Body of pancreas (tissue), 4 donors: ENCODE data around the gene HDAC8. TPM values are rescaled to one million over a fixed set of nuclear protein-coding genes. Genes with fewer than 3 reads are reported as not detected.
"Not testable (repeated sequence)": the region's sequence is repeated elsewhere in the genome, so short reads cannot be mapped to it uniquely, and the experiment has no call there.

Experiments
- ATAC-seq: fragments of 150-250 bp; one replicate; pipeline ENCODE4 v1.9.1; 2016
- DNase-seq, 4 donors: peaks; one replicate each; pipeline ENCODE4 v3.0.0-alpha.2; 2019
- H3K27ac ChIP-seq, 4 donors: fragments of 200-600 bp; sonication (generic); 1 replicate in 3 of 4; 2 replicates in 1 of 4; pipeline versions ENCODE4 v1.5.1 to v1.6.1; 2016 to 2019; ENCODE audit warnings: mild to moderate bottlenecking in 1 of 4, mixed read lengths in 1 of 4, moderate library complexity in 1 of 4
- H3K27me3 ChIP-seq, 2 donors: fragments of 200-600 bp; sonication (generic); one replicate each; pipeline ENCODE4 v1.6.0; 2016; ENCODE audit warnings: mild to moderate bottlenecking in 1 of 2
- H3K36me3 ChIP-seq, 2 donors: fragments of 200-600 bp; sonication (generic); replicated peaks in 1 of 2; 2 replicates each; pipeline ENCODE4 v1.5.1; 2016; ENCODE audit warnings: low read depth in 2 of 2; ENCODE audit not compliant: insufficient read depth in 1 of 2
- H3K4me1 ChIP-seq: fragments of 200-600 bp; sonication (generic); one replicate; pipeline ENCODE4 v1.6.0; 2016
- H3K4me3 ChIP-seq, 2 donors: fragments of 200-600 bp; sonication (generic); 1 replicate in 1 of 2; 2 replicates in 1 of 2; pipeline ENCODE4 v1.5.1; 2016 to 2019
- H3K9me3 ChIP-seq, 3 donors: fragments of 200-600 bp; sonication (generic); 1 replicate in 2 of 3; 2 replicates in 1 of 3; pipeline ENCODE4 v1.5.1; 2016
- CTCF ChIP-seq, 7 experiments: fragments of 450-650 bp in 4 of 7; fragments of 200-600 bp in 3 of 7; sonication (generic) in 3 of 7; IDR thresholded peaks; one replicate each; pipeline ENCODE4 v1.5.1; 2016 to 2019; ENCODE audit warnings: antibody characterized with exemption in 7 of 7
- POLR2A ChIP-seq, 3 donors: fragments of 450-650 bp; IDR thresholded peaks; one replicate each; pipeline ENCODE4 v1.6.1; 2016; ENCODE audit warnings: antibody characterized with exemption in 3 of 3, mild to moderate bottlenecking in 2 of 3
- WGBS, 2 donors: methylation state at CpG; one replicate each; pipeline ENCODE4 v1.1.5; 2017; 5-methylcytosine and 5-hydroxymethylcytosine counted together
- intact Hi-C: fragments of 100-400 bp; cut with DNase I; formaldehyde crosslinking; loops from one replicate; pipeline ENCODE4 v1.15.1; 2023
- total RNA-seq, 2 donors: library from RNA; depleted of rRNA; stranded (reverse); fragments of >200 nt; gene quantifications; one replicate each; pipeline ENCODE4 v1.1.0, GENCODE V29; 2016

Gene HDAC8
- total RNA-seq, 2 donors from 2014 or later, result 16.2 to 25.9 TPM

DNA sequence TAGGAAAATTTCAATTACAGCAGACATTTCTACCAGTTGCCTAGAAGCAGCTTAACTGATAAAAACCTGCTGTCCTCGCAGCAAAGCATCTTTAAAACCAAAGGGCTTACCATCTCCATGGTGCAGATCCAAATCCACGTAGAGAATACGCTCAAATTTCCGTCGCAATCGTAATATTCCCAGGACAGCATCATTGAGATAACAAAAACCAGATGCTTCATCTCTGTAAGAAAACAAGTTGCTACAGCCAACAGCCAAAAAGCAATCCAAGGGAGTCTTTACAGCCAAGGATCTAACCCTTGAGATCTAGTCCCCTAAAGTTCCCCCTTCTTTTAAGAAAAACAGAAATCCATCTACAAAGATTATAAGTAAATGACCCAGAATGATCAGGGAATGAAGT lies 77.6 kb downstream of the HDAC8 start:
- no peaks in the 10 kb centered on the region for H3K36me3 ChIP-seq
- intact Hi-C loops, result no loop called here
- no peaks in the 10 kb centered on the region for H3K4me1 ChIP-seq
- 87 to 88% methylated on average over 6 of the region's 6 CpGs for WGBS, 2 donors
- ATAC-seq (no peak), DNase-seq (peak in 1 of 4 donors; percentile 1)
- no peak overlapping the region for H3K4me3 ChIP-seq
- no peaks in the 10 kb centered on the region for H3K9me3 ChIP-seq
- no peaks in the 10 kb centered on the region for H3K27me3 ChIP-seq
- no peak for TF ChIP-seq CTCF (IDR thresholded peaks at IDR 0.05)
- TF ChIP-seq POLR2A (IDR thresholded peaks at IDR 0.05), result no peak
- H3K27ac ChIP-seq, result no peak overlapping the region

GRCh38 chrX:72492499-72492898 lies 80.1 kb downstream of the HDAC8 start:
- no peak overlapping the region for H3K4me3 ChIP-seq
- intact Hi-C loops, result no loop called here
- H3K27ac ChIP-seq, result no peak overlapping the region
- no peak for DNase-seq
- WGBS, 2 donors, result 80 to 94% methylated on average over 1 of the region's 1 CpG
- no peaks in the 10 kb centered on the region for H3K4me1 ChIP-seq
- TF ChIP-seq POLR2A (IDR thresholded peaks at IDR 0.05) (no peak), CTCF (IDR thresholded peaks at IDR 0.05) (no peak)
- no peaks in the 10 kb centered on the region for H3K27me3 ChIP-seq
- no peaks in the 10 kb centered on the region for H3K9me3 ChIP-seq
- H3K36me3 ChIP-seq, result no peaks in the 10 kb centered on the region
- no peak for ATAC-seq

DNA sequence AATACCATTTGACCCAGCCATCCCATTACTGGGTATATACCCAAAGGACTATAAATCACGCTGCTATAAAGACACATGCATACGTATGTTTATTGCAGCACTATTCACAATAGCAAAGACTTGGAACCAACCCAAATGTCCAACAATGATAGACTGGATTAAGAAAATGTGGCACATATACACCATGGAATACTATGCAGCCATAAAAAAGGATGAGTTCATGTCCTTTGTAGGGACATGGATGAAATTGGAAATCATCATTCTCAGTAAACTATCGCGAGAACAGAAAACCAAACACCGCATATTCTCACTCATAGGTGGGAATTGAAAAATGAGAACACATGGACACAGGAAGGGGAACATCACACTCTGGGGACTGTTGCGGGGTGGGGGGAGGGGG lies 82.4 kb downstream of the HDAC8 start:
- H3K27ac ChIP-seq, H3K36me3 ChIP-seq, H3K27me3 ChIP-seq, DNase-seq, intact Hi-C loops, H3K4me3 ChIP-seq, H3K4me1 ChIP-seq, H3K9me3 ChIP-seq, ATAC-seq: not testable (repeated sequence)
- WGBS, 2 donors, result 100% methylated on average over 1 to 3 of the region's 6 CpGs

DNA sequence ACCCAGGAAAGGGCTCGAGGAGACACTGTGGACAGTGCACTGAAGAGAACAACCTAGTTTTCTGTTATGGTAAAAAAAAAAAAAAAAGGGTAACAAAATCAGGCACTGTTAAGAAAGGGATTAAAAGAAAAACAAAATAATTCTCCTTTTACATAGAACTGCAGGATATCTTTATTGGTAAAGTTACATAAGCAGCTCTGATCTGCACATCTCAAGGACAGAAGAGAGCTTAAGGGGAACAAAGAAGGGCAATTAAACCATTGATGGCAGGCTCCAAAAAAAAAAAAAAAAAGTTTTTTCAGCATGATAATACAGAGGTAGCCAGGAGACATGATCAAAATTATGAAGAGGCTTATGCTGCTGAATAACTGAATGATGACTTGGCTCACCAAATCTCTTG lies 85.0 kb downstream of the HDAC8 start:
- Histone ChIP-seq H3K27me3 (no peaks in the 10 kb centered on the region), H3K4me1 (no peaks in the 10 kb centered on the region), H3K9me3 (no peaks in the 10 kb centered on the region), H3K27ac (no peak overlapping the region), H3K4me3 (no peak overlapping the region), H3K36me3 (no peaks in the 10 kb centered on the region)
- no peak for TF ChIP-seq CTCF (IDR thresholded peaks at IDR 0.05)
- TF ChIP-seq POLR2A (IDR thresholded peaks at IDR 0.05), result no peak
- DNase-seq (no peak), ATAC-seq (no peak)
- WGBS, 2 donors, result 89 to 100% methylated on average over 1 of the region's 1 CpG
- intact Hi-C loops, result no loop called here

DNA sequence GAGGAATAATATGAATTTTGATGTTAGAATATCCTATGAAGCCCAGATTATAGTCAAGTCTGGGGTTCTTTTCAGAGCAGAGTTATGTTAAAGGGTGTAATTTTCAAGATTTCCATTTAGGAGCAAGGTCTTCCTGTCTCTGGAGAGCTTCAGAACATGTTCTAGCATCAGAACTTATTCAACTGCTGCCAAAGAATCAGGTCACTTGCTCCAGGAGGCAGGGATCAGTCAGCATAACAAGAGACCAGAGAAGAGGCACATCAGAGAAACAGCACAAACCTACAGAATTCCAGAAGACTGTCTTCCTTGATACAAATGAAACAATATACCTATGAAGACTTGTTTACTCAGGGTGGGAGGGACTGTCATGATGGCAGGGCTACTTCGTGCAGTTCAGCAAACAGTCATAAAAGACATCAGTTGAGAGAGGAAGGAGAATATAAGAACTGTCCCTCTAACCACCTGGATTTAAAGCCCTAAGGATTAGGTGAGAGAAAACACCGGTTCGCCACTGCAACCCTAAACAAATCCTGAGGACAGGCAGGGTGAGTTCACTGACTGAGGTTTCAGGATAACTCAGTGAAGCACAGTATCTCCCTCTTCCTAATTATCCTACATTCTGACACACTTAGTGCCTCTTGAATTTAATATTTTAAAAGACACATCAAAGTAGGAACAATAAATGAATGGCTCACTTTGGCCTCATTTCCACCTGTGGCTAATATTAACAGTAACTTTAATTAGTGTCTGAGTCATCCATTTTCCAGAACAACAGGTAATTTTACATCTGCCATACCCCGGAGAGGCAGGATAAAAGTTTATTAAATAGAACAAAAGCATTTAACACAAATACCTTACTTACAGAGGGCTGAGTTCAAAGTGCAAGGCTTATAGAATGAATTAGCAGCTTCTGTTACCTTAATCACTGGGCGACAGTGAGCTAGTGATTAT lies 93.0 kb downstream of the HDAC8 start:
- no peaks in the 10 kb centered on the region for H3K9me3 ChIP-seq
- TF ChIP-seq POLR2A (IDR thresholded peaks at IDR 0.05) (no peak), CTCF (IDR thresholded peaks at IDR 0.05) (no peak)
- 69% methylated on average over 5 of the region's 5 CpGs for WGBS, 2 donors

More for the DNA sequence above, 93.0 kb downstream of the HDAC8 start:
- Histone ChIP-seq H3K27ac (no peak overlapping the region), H3K27me3 (no peaks in the 10 kb centered on the region), H3K4me1 (no peaks in the 10 kb centered on the region), H3K4me3 (no peak overlapping the region), H3K36me3 (no peaks in the 10 kb centered on the region)
- ATAC-seq (no peak), DNase-seq (no peak)
- intact Hi-C loops, result no loop called here
